HG03521 (cell line): ENCODE results near the gene NOS1AP.

Source experiments
- ATAC-seq: cut with Tn5 transposase; IDR thresholded peaks from one replicate; pipeline ENCODE4 v1.9.1; 2021; ENCODE audit warnings: mild to moderate bottlenecking, moderate library complexity; ENCODE audit not compliant: unreplicated experiment

Gene NOS1AP

GRCh38 chr1:162285149-162285561 lies 215.7 kb downstream of the NOS1AP start:
- no peak for ATAC-seq

- no peak for ATAC-seq
Observed at GRCh38 chr1:162291000-162291399, 221.5 kb downstream of the NOS1AP start.

DNA sequence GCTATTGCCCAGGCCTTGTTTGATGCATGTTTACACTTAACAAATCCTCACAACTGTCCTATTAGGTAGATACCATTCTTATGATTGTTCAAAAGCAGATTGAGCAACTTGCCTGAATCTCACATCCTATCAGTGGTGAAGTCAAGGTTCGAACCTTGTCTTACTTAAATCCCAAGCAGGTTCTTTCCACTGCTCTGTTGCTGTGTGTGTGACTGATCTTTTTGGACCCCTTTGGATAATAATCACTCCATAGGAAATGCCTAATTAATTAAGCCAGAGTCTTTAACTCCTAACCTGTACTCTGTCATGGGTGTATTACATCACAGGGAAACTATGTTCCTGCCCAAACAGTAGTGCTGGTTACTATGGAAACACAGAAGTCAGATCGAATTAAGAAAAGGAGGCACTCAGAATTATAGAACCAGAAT lies 222.9 kb downstream of the NOS1AP start:
- no peak for ATAC-seq

DNA sequence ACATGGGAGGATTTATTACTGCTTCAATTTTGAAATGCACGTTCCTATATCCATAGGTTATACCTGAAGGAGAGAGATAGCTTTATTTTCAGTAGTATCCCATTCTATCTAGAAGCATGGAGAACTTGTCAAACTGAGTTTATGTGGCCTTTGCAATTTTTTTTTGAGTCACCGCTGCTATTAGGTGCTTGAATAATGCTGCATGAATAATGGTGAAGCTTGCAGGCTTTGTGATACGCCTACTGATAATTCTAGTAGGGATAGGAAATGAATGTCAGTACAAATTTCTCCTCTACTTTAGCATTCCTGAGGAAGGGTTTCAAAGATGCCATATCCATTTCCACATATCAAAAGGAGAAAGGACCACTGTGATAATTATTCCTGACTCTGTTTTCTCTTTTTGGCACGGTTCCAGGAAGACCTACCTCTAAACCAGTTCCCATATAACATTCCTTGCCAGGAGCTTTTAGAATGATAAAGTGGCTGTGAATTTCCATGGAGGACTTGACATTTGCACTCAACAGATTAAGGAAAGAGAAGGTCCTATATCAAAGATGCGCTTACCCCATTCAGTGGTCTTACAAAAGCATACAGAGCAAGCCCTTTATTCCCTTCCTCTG lies 223.7 kb downstream of the NOS1AP start:
- no peak for ATAC-seq

DNA sequence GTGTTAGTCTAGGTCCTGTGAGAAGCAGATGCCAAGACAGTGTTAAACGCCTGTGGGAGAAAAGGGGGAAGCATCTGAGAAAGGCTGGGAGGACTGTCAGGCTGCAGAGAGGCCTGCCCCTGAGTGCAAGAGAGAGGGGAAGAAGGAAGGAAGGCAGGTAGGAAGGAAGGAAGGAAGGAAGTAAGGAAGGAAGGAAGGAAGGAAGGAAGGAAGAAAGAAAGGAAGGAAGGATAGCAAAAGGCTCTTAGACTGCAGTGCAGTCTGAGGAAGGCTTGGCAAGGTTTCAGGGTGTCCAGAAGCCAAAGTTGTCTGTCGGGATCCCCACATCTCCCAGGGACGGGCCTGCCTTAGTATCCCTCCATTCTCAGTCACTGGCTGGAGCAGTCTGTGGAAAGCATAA lies 224.5 kb downstream of the NOS1AP start:
- ATAC-seq = no peak

DNA sequence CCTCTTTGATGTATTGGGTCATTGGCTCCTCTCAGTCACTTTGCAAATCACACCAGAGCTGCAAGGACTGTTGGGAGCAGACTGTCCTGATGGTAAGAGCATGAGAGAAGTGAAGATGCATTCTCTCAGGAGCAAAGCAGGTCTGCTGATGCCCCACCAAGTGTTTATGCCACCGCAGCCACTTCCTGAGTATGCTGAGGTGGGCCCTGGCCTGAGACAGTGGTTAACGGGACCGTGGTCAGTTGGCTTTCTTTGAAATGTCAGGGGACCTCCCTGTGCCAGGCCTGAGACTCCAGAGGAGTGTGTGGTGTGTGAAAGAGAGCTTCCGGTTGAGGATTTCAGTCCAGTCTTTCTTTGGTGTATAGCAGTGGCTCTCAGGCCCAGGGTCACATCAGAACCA lies 227.7 kb downstream of the NOS1AP start:
- no peak for ATAC-seq

DNA sequence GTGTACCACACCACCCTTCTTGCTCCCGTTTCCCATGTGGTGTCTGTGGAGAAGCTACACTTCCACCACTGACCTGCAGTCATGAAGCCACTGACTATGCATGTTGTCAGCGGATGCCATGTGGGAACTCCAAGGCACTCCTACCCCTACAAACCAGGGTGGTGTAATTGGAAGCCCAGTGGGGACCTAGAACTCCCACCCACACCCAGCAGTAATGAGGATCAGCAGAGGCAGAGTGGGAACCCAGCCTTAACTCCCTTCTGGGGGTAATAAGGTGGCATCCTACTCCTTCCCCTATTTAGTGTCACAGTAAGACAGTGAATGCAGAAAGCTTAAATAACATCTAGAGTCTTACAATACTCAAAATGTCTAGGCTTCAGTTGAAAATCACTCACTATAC lies 228.8 kb downstream of the NOS1AP start:
- no peak for ATAC-seq

DNA sequence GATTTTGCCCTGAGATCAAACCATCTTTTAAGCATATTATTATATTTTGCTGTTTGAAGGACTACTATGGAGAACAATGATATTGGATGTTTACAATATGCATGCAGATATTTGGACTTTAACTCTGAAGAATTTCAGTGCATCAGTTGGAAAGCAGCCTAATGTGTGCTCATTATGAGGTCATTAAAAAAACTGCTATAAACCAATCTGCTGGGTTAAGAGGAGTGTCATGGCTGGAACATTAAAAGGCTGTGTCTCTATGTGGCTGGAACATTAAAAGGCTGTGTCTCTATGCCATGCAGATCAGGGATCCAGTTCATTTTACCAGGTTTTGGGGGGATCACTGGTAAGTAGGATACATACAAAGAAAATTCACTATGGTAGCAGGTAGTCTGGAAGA lies 229.5 kb downstream of the NOS1AP start:
- no peak for ATAC-seq

DNA sequence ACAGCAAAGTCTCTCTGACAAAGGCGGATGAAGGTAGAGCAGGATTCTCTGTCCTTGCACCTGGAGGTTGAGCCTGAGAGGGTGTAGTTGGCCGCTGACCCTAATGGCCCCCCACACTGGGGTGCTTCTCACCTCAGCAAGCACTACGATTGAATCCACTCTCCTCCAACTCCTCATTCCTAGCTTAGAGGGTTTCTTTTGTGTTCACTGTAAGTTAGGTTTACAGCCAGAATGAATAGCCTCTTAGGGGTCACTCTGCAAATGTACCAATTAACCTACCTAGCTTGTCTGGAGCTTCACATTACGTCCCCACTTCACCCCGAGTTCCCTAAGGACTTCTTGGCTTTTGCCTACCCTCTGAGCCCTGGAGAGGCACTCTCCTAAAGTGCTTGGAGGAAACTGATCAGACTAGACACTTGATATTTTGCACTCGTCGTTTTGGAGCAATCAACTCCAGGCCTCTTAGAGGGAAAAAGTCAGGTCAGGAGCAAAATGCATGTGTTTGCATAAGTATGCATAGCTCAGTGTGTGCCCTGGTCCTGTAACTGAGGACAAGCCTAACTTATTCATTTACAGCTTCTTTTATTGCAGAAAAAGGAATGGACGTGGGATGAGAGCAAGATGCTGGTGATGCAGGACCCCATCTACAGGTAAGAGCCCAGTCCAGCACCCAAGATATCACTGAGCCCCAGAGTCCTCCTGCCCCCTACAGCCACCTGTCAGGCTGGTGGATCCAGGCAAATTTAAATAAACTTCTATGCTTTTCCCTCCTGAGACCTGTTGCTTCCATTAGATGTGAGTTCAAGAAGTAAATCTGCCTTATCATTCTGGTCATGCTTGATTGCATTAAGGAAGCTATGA lies 230.8 kb downstream of the NOS1AP start:
- ATAC-seq = no peak

DNA sequence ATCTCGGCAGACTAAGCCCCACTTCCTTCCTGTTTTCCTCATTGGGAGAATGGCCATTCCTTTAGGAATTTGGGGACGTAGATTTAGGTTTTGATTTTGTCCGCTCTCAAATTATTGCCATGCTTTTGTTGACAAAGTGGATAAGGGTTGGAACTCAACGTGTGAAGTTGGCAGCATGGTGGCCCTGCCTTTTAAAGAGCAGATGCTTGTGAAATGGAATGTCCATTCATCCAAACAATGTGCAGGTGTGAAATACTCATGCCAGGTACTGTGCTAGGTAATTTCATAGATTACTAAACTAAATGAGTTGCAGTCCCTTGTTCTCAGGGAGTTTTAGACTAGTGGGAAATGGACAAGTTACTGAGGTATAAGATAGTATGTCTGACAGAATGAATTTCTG lies 232.2 kb downstream of the NOS1AP start:
- ATAC-seq = no peak

DNA sequence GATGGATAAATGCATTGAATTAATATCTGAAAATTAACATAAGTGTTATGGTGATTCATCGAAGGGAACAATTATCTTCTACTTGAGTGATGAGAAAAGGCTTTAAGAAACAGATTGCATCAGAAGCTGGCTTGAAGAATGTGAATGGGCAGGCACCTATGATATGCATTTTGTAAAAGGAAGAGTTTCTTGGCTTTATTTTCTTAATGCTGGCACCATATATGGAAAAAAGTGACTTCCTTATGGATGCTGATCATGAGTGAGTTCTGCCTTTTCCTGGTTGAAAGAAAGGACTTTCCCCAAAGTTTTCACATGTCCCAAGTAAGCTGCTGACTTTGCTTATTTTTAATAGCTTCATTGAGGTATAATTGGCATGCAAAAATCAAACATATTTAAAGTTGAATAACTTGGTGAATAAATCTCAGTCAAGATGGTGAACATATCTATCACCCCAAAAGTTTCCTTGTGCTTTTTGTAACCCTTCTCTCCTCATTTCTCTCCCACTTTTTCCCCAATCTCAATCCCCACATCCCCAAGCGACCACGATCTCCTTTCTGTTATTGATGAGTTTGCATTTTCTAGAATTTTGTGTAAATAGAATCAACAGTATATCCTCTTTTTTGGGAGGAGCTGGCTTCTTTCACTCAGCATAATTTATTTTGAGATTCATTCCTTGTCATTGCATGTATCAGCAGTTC lies 233.0 kb downstream of the NOS1AP start:
- ATAC-seq = no peak

GRCh38 chr1:162303004-162303344 lies 233.5 kb downstream of the NOS1AP start:
- no peak for ATAC-seq

DNA sequence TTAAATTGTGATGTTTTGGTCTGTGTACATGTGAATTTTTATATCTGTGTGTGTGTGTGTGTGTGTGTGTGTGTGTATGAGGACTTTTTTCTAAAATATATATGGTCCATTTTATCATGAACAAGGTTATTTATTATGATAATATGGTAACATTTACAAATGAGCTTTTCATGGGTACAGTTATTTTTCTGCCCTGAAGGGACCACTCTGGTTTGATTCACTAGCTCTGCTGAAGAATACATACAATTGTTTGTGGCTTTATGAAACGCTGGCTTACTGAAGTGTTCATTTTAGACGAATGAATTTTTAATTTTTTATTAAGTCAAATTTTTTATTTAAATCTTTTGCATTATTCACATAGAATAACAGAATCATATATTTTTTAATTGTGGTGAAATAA lies 235.2 kb downstream of the NOS1AP start:
- ATAC-seq = no peak

GRCh38 chr1:162305969-162306368 lies 236.5 kb downstream of the NOS1AP start:
- ATAC-seq = no peak

- ATAC-seq = no peak
Observed at GRCh38 chr1:162310337-162310736, 240.8 kb downstream of the NOS1AP start.

- ATAC-seq = no peak
Observed at GRCh38 chr1:162314206-162314605, 244.7 kb downstream of the NOS1AP start.

DNA sequence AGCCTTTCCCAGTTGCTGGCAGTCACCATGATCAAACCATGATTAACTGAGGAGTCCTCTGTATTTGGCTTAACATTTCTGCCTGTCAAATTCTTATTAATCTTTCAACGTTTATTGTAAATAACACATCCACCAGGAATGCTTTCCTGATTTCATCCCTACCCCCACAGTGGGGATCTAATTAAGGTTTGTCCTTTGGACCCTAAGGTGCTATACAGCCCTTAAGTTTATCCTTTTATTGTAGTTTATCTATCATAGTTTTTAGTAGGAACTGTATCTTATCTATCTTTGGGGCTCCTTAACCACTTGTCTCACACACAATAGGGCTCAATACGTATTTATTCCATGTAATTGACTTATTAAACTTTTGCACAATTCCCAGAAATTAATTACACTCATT lies 246.2 kb downstream of the NOS1AP start:
- no peak for ATAC-seq

DNA sequence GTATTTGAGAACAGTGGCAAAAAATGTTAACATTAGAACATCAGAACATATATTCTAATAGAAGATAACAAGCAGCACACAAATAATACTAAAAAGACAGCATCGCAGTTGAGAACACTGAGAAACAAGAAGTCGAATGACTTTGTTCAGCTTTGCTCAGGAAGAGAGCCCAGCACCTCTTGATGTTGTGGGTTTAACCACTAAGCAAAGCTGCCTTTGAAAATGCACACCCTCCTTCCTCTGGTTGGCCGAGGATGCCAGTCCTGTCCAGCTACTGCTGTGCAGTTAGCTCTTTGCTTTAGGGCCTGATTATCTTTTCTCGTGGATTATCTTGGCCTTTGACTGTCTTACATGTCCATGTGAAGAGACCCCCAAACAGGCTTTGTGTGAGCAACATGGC lies 246.7 kb downstream of the NOS1AP start:
- no peak for ATAC-seq

- no peak for ATAC-seq
Observed at GRCh38 chr1:162317621-162318020, 248.1 kb downstream of the NOS1AP start.

DNA sequence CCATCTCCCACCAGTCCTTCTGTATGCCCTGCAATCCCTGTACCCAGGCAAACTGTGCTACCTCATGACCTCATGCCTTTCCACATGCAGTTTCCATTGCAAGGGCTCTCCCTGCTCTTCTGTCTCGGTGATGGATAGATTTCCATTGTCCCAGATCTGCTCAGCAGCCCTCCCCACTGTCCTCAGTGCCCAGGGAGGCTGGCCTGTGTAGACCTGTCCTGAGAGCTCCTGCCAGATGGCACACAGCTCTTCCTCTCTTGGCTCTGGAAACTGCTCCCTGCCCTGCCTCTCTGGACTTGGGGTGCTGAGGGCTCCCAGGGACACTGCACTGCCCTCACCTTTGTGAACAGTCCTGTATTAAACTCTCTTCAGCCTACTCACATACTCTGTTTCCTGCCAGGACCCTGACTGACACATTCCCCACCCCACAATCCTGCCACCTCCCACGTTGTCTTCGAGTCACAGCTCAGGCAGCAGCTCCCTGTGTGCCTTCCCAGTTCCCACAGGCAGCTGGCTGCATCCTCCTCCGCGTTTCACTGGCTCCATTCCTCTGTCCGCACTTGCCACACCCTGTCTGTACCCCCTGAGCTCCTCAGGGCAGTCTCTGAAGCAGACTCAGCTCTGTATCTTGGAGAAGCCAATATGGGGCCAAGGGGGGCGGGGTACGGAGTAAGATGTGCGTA lies 250.1 kb downstream of the NOS1AP start:
- ATAC-seq = no peak

- ATAC-seq = no peak
Observed at GRCh38 chr1:162321809-162322422, 252.4 kb downstream of the NOS1AP start.
